PFSK-1 (cell line): ENCODE measurements around the gene CTNNAL1.

Source experiments
- REST ChIP-seq, 2 experiments: IDR thresholded peaks; 2 replicates each; pipeline versions ENCODE4 v1.6.1 to v1.8.0; 2011 to 2012; ENCODE audit warnings: low read depth in 2 of 2, low read length in 2 of 2, control low read depth in 1 of 2, inconsistent platforms in 1 of 2, mild to moderate bottlenecking in 1 of 2, moderate library complexity in 1 of 2; ENCODE audit not compliant: insufficient read depth in 1 of 2
- TAF1 ChIP-seq: IDR thresholded peaks from 2 replicates; pipeline ENCODE4 v1.6.1; 2012; ENCODE audit warnings: low read length, control low read depth, borderline replicate concordance; ENCODE audit not compliant: insufficient read depth

- TF ChIP-seq TAF1 (no peak), REST (IDR thresholded peaks at IDR 0.05; ENCODE audit: insufficient read depth in 1 of 2, low read depth in 2 of 2, low read length in 2 of 2) (no peak)
These were observed 30.3 kb upstream of the CTNNAL1 start for GRCh38 chr9:109043578-109043977.
